HK-2 (cell line): ENCODE results near the gene FILIP1.
"Not testable (repeated sequence)": the region's sequence is repeated elsewhere in the genome, so short reads cannot be mapped to it uniquely, and the experiment has no call there.

ENCODE experiments used
- DNase-seq: peaks from one replicate; pipeline ENCODE4 v3.0.0-alpha.2; 2018; ENCODE audit not compliant: unreplicated experiment

Gene FILIP1

GRCh38 chr6:75419980-75420379 lies 73.6 kb downstream of the FILIP1 start:
- DNase-seq = no peak

DNA sequence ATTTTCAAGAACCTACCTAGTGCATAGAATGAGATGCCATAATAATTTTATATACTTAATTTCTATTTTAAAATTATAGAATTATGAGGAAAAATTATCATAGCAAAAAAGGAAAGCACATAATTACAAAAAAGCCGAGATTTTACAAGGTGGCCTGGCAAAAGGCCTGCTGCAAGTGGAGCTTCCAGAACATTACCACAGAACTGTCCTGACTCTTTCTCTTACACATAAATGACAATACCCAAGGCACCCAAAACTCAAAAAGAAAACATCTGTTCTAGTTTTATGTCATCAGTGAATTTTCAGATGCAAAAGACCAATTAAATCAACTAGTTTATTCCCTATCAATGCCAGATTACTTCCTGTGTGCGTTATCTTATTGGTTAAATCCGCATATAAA lies 74.2 kb downstream of the FILIP1 start:
- DNase-seq = no peak

- peak; percentile 5 for DNase-seq
These were observed 75.4 kb downstream of the FILIP1 start for GRCh38 chr6:75418233-75418632.

- no peak for DNase-seq
These were observed 77.2 kb downstream of the FILIP1 start for GRCh38 chr6:75416443-75416842.

DNA sequence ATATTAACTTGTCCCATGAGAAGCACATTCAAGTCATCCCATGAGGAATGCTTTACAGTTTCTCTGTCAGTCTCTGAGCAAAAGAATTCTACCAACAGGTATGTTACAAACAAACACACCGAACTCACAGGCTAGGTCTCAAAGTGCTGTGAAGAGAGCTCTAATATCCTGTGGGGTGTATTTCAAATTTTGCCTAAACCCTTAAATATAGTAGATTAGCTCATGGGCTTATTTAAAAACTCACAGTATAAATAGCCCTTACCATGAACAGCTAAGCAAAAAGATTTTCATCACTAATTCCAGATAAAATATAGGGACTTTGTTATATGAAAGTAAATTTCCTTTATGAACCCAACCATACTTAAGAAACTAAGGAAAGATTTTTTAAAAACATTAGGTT lies 77.8 kb downstream of the FILIP1 start:
- DNase-seq = no peak

DNA sequence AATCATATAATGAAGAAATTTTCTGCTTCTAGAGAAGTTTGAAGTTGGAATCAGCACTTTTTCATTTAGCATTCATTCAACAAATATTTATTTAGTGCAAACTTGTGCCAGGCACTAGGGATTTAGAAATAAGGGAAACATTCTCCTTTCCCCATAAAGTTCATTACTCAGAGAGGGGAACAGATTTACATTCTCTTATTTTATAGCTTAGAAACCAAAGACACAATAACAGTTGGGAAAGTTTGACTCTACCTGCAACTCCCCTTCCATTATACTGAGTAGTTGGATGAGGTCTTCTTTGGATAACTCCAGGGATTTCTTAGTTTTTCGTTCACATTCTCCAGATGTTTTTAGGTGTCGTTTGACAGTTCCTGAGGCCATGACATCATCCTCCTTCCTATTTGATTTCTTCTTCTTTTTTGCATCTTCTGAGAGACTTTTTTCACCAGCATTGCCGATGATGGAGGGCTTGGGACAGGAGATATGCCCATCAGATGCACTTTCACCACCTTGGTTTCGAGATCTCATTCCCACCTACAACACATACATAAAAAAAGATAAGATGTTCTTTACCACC lies 79.1 kb downstream of the FILIP1 start:
- DNase-seq = no peak

DNA sequence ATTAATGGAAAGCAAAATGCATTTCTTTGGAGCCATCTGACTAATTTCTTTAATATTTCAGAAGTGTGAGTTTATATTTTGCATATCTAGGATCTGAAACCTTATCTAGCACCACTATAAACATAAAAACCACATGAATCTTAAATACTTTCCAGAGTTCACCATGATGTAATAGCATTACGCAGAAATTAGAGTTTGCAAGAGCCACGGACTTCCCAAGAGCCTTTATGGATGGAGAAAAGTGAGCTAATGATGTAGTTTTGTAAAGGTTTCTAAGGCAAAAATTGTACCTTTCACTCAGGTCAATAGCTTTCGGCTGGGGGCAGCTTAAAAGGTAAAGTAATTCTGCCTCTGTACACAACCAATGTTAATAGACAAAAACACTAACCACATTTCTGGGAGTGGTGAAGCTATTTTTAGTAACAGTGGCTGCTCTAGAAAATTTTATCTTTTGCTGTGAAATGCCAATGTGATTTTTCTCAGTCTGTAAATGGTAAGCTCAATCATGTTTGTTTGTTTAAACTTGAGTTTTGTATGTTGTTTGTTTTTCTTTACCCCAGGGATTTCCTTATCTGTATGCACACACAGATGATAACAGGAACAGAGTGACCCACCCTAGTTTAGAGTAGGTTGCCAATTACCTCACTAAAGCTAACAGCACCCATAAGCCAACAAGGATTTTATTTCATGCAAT lies 80.5 kb downstream of the FILIP1 start:
- DNase-seq = no peak

DNA sequence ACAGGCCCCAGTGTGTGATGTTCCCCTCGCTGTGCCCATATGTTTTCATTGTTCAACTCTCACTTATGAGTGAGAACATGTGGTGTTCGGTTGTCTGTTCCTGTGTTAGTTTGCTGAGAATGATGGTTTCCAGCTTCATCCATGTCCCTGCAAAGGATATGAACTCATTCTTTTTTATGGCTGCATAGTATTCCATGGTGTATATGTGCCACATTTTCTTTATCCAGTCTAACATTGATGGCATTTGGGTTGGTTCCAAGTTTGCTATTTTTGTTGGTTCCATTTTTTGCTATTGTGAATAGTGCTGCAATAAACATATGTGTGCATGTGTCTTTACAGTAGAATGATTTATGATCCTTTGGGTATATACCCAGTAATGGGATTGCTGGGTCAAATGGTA lies 83.0 kb downstream of the FILIP1 start:
- DNase-seq = not testable (repeated sequence)

GRCh38 chr6:75409928-75410327 lies 83.7 kb downstream of the FILIP1 start:
- peak; percentile 43 for DNase-seq

GRCh38 chr6:75409286-75409685 lies 84.3 kb downstream of the FILIP1 start:
- DNase-seq = peak; percentile 35

GRCh38 chr6:75403563-75404080 lies 90.0 kb downstream of the FILIP1 start:
- no peak for DNase-seq

GRCh38 chr6:75402296-75402695 lies 91.3 kb downstream of the FILIP1 start:
- DNase-seq = peak; percentile 30

- DNase-seq = no peak
These were observed 95.7 kb downstream of the FILIP1 start for GRCh38 chr6:75397656-75398465.

GRCh38 chr6:75397171-75397570 lies 96.4 kb downstream of the FILIP1 start:
- DNase-seq = no peak

DNA sequence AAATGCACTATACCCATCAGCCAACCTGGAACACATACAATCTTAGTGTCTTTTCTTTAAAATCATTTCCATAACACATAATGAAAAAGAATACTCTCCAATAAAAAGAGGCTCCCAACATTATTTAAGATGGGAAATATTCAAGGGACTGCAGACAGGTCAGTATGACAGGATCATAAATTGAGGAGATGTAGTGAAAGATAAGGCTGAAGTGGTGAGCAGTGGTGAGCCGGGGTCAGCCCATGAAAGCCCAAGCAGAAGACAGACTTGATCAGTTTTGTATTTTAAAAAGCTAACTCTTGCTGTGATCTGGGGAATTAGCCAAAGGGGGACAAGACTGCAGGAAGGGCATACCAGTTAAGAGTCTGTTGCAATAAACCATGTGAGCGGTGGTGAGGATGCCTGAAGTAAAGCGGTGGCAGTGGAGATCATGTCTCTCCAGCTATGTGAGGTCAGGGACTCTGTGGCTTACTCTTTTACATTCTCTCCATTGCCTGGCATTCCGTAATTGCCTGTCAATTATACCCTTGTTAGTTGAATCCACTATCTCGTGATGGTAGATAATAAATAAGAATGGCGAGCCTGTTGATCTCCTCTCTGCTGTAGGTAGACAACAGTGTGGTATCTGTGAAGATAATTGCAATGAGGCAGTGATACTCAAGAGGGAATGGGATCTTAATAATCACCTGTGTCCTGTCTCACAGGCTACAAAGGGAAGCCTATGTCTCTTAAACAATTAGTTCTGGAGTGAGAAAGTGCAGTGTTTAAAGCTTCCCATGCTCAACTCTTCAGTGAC lies 97.4 kb downstream of the FILIP1 start:
- DNase-seq = no peak

DNA sequence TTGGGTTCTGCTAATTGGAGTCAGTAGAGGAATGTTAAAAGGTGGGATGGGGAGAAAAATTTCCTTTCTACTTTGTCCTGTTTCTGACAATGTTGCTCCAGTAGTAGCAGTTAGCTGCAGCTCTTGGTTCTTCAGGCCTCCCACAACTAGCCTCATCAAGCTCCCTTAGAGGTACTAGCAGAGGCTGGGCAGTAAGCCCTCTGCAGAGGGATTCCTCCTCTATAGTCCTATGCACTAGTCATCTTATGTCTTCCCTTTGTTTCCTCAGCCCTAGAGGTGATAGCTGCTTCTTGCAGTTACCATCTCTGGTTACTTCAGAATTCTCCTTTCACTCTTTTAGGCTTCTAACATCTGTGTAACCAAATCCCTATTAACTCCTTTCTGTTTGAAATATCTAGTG lies 99.8 kb downstream of the FILIP1 start:
- no peak for DNase-seq

DNA sequence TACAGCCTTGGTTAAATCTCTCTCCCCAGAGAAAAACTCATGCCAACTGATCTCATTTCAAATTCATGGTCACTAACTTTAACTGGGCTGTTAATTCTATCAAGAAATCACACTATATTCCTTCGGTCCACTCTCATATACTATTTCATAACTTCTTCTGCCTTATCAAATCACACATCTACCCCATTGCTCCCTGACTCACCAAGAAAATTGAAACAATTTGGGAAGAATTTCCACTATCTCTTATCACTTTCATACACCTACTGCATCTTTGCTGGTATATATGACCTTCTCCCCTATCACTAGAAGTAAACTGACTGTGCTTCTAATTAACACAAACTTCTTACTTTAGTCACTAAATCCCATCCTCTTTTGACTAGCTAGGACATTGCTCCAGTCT lies 102.3 kb downstream of the FILIP1 start:
- no peak for DNase-seq

- no peak for DNase-seq
These were observed 107.4 kb downstream of the FILIP1 start for GRCh38 chr6:75386050-75386770.

GRCh38 chr6:75384116-75384515 lies 109.5 kb downstream of the FILIP1 start:
- DNase-seq = no peak

GRCh38 chr6:75382634-75382900 lies 111.0 kb downstream of the FILIP1 start:
- no peak for DNase-seq

- DNase-seq = no peak
These were observed 111.5 kb downstream of the FILIP1 start for GRCh38 chr6:75381877-75382633.
